CD1c-positive myeloid dendritic cell (primary cell): ENCODE results near the gene ZNF442.
"Not testable (repeated sequence)": the region's sequence is repeated elsewhere in the genome, so short reads cannot be mapped to it uniquely, and the experiment has no call there.

Experiments
- DNase-seq: peaks from one replicate; pipeline ENCODE4 v3.0.0-alpha.2; 2016; ENCODE audit errors: extremely low spot score

The ZNF442 gene

GRCh38 chr19:12330340-12330739, 35.1 kb downstream of the ZNF442 start:
- DNase-seq = no peak

GRCh38 chr19:12325690-12326089, 39.8 kb downstream of the ZNF442 start:
- no peak for DNase-seq

DNA sequence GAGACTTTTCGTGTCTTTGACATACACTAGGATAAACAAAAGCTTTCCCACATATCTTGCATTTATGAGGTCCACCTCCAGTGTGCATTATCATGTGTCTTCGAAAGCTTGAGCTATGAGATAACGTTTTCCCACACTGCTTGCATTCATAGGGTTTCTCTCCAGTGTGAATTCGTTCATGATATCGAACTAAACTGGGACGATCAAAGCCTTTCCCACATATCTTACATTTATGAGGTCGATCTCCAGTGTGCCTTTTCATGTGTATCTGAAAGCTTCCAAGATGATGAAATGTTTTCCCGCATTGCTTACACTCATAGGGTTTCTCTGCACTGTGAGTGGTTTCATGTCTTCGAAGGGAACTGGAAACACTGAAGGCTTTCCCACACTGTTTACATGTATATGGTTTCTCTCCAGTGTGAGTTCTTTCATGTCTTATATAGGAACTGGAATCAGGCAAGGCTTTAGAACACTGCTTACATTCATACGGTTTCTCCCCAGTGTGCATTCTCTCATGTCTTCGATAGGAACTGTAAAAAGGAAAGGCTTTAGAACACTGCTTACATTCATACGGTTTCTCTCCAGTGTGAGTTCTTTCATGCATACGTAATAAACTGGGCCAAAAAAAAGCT, 46.6 kb downstream of the ZNF442 start:
- DNase-seq = no peak

- DNase-seq = no peak
These were observed 50.9 kb downstream of the ZNF442 start for GRCh38 chr19:12314553-12314952.

- DNase-seq = not testable (repeated sequence)
These were observed 56.6 kb downstream of the ZNF442 start for GRCh38 chr19:12308891-12309290.
